Stimulated activated CD8-positive, alpha-beta memory T cell treated with anti-CD3 and anti-CD28 coated beads, Interleukin-15, amount 100 ng/mL, for 1 hour (primary cell): ENCODE results near the gene APIP.
"Not testable (repeated sequence)": the region's sequence is repeated elsewhere in the genome, so short reads cannot be mapped to it uniquely, and the experiment has no call there.

Experiments
- DNase-seq: peaks from one replicate; pipeline ENCODE4 v3.0.0-alpha.2; 2020; ENCODE audit warnings: low read depth

Gene APIP

GRCh38 chr11:34926101-34926830 is 10.1 kb upstream of the APIP start:
- no peak for DNase-seq

- no peak for DNase-seq
These were observed 8.5 kb upstream of the APIP start for GRCh38 chr11:34924714-34925113.

- DNase-seq: no peak
These were observed 5.0 kb upstream of the APIP start for GRCh38 chr11:34921156-34921555.

- no peak for DNase-seq
These were observed 928 bp upstream of the APIP start for GRCh38 chr11:34916843-34917770.

GRCh38 chr11:34915136-34916014 is 804 bp downstream of the APIP start:
- no peak for DNase-seq

- not testable (repeated sequence) for DNase-seq
These were observed 2.6 kb downstream of the APIP start for GRCh38 chr11:34913556-34913955.

GRCh38 chr11:34911676-34912075 is 4.5 kb downstream of the APIP start:
- no peak for DNase-seq

- no peak for DNase-seq
These were observed 5.4 kb downstream of the APIP start for GRCh38 chr11:34910817-34911216.

- DNase-seq: no peak
These were observed 6.2 kb downstream of the APIP start for GRCh38 chr11:34909955-34910354.

- DNase-seq: no peak
These were observed 6.8 kb downstream of the APIP start for GRCh38 chr11:34909415-34909814.

- DNase-seq: no peak
These were observed 8.1 kb downstream of the APIP start for GRCh38 chr11:34907934-34908593.

- no peak for DNase-seq
These were observed 10.5 kb downstream of the APIP start for GRCh38 chr11:34905666-34906065.

- DNase-seq: no peak
These were observed 11.7 kb downstream of the APIP start for GRCh38 chr11:34904421-34904955.

GRCh38 chr11:34899633-34900016 is 16.6 kb downstream of the APIP start:
- no peak for DNase-seq

GRCh38 chr11:34898474-34898873 is 17.7 kb downstream of the APIP start:
- no peak for DNase-seq

- DNase-seq: no peak
These were observed 18.9 kb downstream of the APIP start for GRCh38 chr11:34897171-34897870.

GRCh38 chr11:34896191-34896590 is 20.0 kb downstream of the APIP start:
- DNase-seq: not testable (repeated sequence)

GRCh38 chr11:34893416-34893815 is 22.8 kb downstream of the APIP start:
- no peak for DNase-seq

- no peak for DNase-seq
These were observed 24.6 kb downstream of the APIP start for GRCh38 chr11:34891611-34892010.

GRCh38 chr11:34890812-34891211 is 25.4 kb downstream of the APIP start:
- no peak for DNase-seq

GRCh38 chr11:34890089-34890488 is 26.1 kb downstream of the APIP start:
- no peak for DNase-seq
